ENCODE measurements around the gene CD4.

Gene CD4

GRCh38 chr12:6765634-6766581 lies 23.4 kb upstream of the CD4 start, which contains the start of gene PTMS (continued):
- TF ChIP-seq ZNF362 (tag by site-specific recombination; IDR thresholded peaks at IDR 0.05) (no peak), ZNF488 (tag by site-specific recombination; IDR thresholded peaks at IDR 0.05) (no peak), ZNF146 (tag by site-specific recombination; IDR thresholded peaks at IDR 0.05) (peak; percentile 6), HOXA7 (CRISPR knock-in tag; IDR thresholded peaks at IDR 0.05; ENCODE audit: borderline replicate concordance) (no peak), ZNF266 (tag by site-specific recombination; IDR thresholded peaks at IDR 0.05; ENCODE audit: low read depth) (no peak), ZNF473 (tag by site-specific recombination; IDR thresholded peaks at IDR 0.05) (no peak), ZNF701 (tag by site-specific recombination; IDR thresholded peaks at IDR 0.05) (no peak), ZNF830 (tag by site-specific recombination; IDR thresholded peaks at IDR 0.05; ENCODE audit: low read depth) (no peak), ZBTB11 (tag by site-specific recombination; conservative IDR thresholded peaks at IDR 0.05; ENCODE audit: low read depth) (peak; percentile 41), ZNF398 (tag by site-specific recombination; IDR thresholded peaks at IDR 0.05) (peak; percentile 100), ZNF169 (tag by site-specific recombination; IDR thresholded peaks at IDR 0.05) (no peak), BCL11A (tag by site-specific recombination; IDR thresholded peaks at IDR 0.05; ENCODE audit: low read depth) (0 out of 2 replicates have a peak, but pooled peaks have one; percentile 53), ZNF10 (tag by site-specific recombination; IDR thresholded peaks at IDR 0.05) (no peak; the same call in 1 of the 2 replicates), HOXC10 (CRISPR knock-in tag; IDR thresholded peaks at IDR 0.05) (no peak), OVOL3 (tag by site-specific recombination; IDR thresholded peaks at IDR 0.05) (no peak), ZNF776 (tag by site-specific recombination; IDR thresholded peaks at IDR 0.05; ENCODE audit: borderline replicate concordance) (no peak), ZNF549 (tag by site-specific recombination; IDR thresholded peaks at IDR 0.05) (no peak), ZNF140 (tag by site-specific recombination; IDR thresholded peaks at IDR 0.05) (no peak), ZNF558 (tag by site-specific recombination; IDR thresholded peaks at IDR 0.05) (no peak), GLI4 (tag by site-specific recombination; IDR thresholded peaks at IDR 0.05) (no peak), ZNF175 (tag by site-specific recombination; IDR thresholded peaks at IDR 0.05) (no peak), ZNF747 (tag by site-specific recombination; IDR thresholded peaks at IDR 0.05) (no peak), ZNF654 (tag by site-specific recombination; IDR thresholded peaks at IDR 0.05; ENCODE audit: low read depth) (no peak), KLF16 (tag by site-specific recombination; IDR thresholded peaks at IDR 0.05) (peak; percentile 95), ZNF777 (tag by site-specific recombination; IDR thresholded peaks at IDR 0.05; ENCODE audit: borderline replicate concordance) (no peak), AEBP2 (tag by site-specific recombination; IDR thresholded peaks at IDR 0.05; ENCODE audit: borderline replicate concordance) (no peak), ZFP69B (tag by site-specific recombination; IDR thresholded peaks at IDR 0.05) (peak; percentile 74), ZNF585B (tag by site-specific recombination; IDR thresholded peaks at IDR 0.05) (no peak), ZNF16 (tag by site-specific recombination; IDR thresholded peaks at IDR 0.05; ENCODE audit: low read depth) (no peak), ZSCAN23 (tag by site-specific recombination; IDR thresholded peaks at IDR 0.05) (no peak), ZNF580 (tag by site-specific recombination; IDR thresholded peaks at IDR 0.05) (0 out of 2 replicates have a peak, but pooled peaks have one; percentile 55), ZBTB20 (tag by site-specific recombination; IDR thresholded peaks at IDR 0.05) (peak; percentile 98)
